H1 (cell line): ENCODE data around the gene NOS1AP. TPM values are rescaled to one million over a fixed set of nuclear protein-coding genes. Genes with fewer than 3 reads are reported as not detected.

Source experiments
- CTCF ChIA-PET: fragments of 300-600 bp; sonication (Branson Sonifier 250); formaldehyde crosslinking; loops from one replicate; lab custom pipeline; 2021; ENCODE audit not compliant: partially characterized antibody; lab: Charles Lee
- POLR2A ChIA-PET: fragments of 300-600 bp; sonication (Branson Sonifier 250); formaldehyde crosslinking; loops from one replicate; lab custom pipeline; 2021; ENCODE audit warnings: inconsistent platforms; ENCODE audit not compliant: partially characterized antibody; lab: Charles Lee
- DNase-seq, 2 experiments: peaks; one replicate each; pipeline versions ENCODE4 v3.0.0 to v3.0.0-alpha.2; 2010 to 2022; ENCODE audit warnings: low spot score in 2 of 2, low read depth in 1 of 2, mixed read lengths in 1 of 2
- FAIRE-seq: peaks from 2 replicates; lab custom pipeline; 2011; peaks lifted over from hg19 to GRCh38; lab: Jason Lieb, UNC
- H2AFZ ChIP-seq: 2 replicates; pipeline ENCODE4 v1.8.1; 2012; ENCODE audit warnings: low read length, inconsistent platforms
- H2AK5ac ChIP-seq: 2 replicates; pipeline ENCODE4 v1.6.1; 2013; ENCODE audit warnings: low read depth, low read length
- H2BK120ac ChIP-seq: replicated peaks from 2 replicates; pipeline ENCODE3; 2013; ENCODE audit warnings: low read depth, low read length, inconsistent platforms
- H2BK12ac ChIP-seq: 2 replicates; pipeline ENCODE4 v1.6.1; 2013; ENCODE audit warnings: low read depth, low read length
- H2BK15ac ChIP-seq: 2 replicates; pipeline ENCODE4 v1.6.1; 2013; ENCODE audit warnings: low read length
- H2BK20ac ChIP-seq: 2 replicates; pipeline ENCODE4 v1.6.1; 2013; ENCODE audit warnings: low read length
- H2BK5ac ChIP-seq: 2 replicates; pipeline ENCODE4 v1.6.1; 2013; ENCODE audit warnings: low read depth, low read length
- H3K14ac ChIP-seq: 2 replicates; pipeline ENCODE4 v1.6.1; 2013; ENCODE audit warnings: inconsistent platforms; ENCODE audit not compliant: insufficient read length
- H3K18ac ChIP-seq: 2 replicates; pipeline ENCODE4 v1.6.1; 2013; ENCODE audit warnings: low read length; ENCODE audit errors: extremely low read depth
- H3K23ac ChIP-seq: 2 replicates; pipeline ENCODE4 v1.6.1; 2013; ENCODE audit warnings: inconsistent platforms; ENCODE audit not compliant: insufficient read length
- H3K23me2 ChIP-seq: 2 replicates; pipeline ENCODE4 v1.6.1; 2013; ENCODE audit warnings: low read depth, low read length
- H3K27ac ChIP-seq: 2 replicates; pipeline ENCODE4 v1.6.1; 2011; ENCODE audit warnings: low read depth, low read length, inconsistent platforms
- H3K27me3 ChIP-seq, 4 experiments: replicated peaks in 1 of 4; 1 replicate in 1 of 4; 2 replicates in 3 of 4; pipeline versions ENCODE4 v1.6.1 to v1.8.1; 2011 to 2013; ENCODE audit warnings: low read length in 3 of 4, mild to moderate bottlenecking in 3 of 4, inconsistent platforms in 2 of 4, mixed read lengths in 2 of 4, moderate library complexity in 1 of 4; ENCODE audit not compliant: control insufficient read depth in 3 of 4, insufficient read depth in 3 of 4; ENCODE audit errors: extremely low read depth in 1 of 4
- H3K36me3 ChIP-seq, 4 experiments: 2 replicates each; pipeline versions ENCODE4 v1.6.1 to v1.8.1; 2011 to 2013; ENCODE audit warnings: mild to moderate bottlenecking in 4 of 4, low read length in 3 of 4, moderate library complexity in 2 of 4, control low read depth in 1 of 4, inconsistent platforms in 1 of 4; ENCODE audit not compliant: insufficient read depth in 4 of 4, control insufficient read depth in 2 of 4
- H3K4ac ChIP-seq: replicated peaks from 2 replicates; pipeline ENCODE3; 2013; ENCODE audit warnings: low read length, low read depth, mixed read lengths, inconsistent platforms; ENCODE audit not compliant: insufficient read length
- H3K4me1 ChIP-seq, 4 experiments: replicated peaks in 1 of 4; 1 replicate in 1 of 4; 2 replicates in 3 of 4; pipeline versions ENCODE4 v1.6.1 to v1.8.1; 2011 to 2013; ENCODE audit warnings: low read length in 3 of 4, inconsistent platforms in 2 of 4, mixed read lengths in 1 of 4; ENCODE audit not compliant: insufficient read depth in 4 of 4, control insufficient read depth in 3 of 4
- H3K4me2 ChIP-seq, 2 experiments: 2 replicates each; pipeline versions ENCODE4 v1.6.1 to v1.8.1; 2011 to 2013; ENCODE audit warnings: low read depth in 2 of 2, low read length in 2 of 2, control low read depth in 1 of 2, inconsistent platforms in 1 of 2, mild to moderate bottlenecking in 1 of 2; ENCODE audit not compliant: insufficient read depth in 1 of 2
- H3K4me3 ChIP-seq, 4 experiments: fragments of 200-600, 300-600 bp in 1 of 4; sonication (generic), shearing (Covaris generic), sonication (Bioruptor Twin) in 1 of 4; 2 replicates each; pipeline versions ENCODE4 v1.5.1 to v1.8.1; 2011 to 2016; ENCODE audit warnings: low read length in 4 of 4, low read depth in 3 of 4, control low read depth in 2 of 4, inconsistent platforms in 2 of 4, mild to moderate bottlenecking in 2 of 4, mixed read lengths in 1 of 4, moderate library complexity in 1 of 4; ENCODE audit not compliant: insufficient read depth in 2 of 4; ENCODE audit errors: extremely low read depth in 1 of 4
- H3K56ac ChIP-seq: replicated peaks from 2 replicates; pipeline ENCODE3; 2013; ENCODE audit warnings: low read depth, mild to moderate bottlenecking, mixed read lengths, low read length, inconsistent platforms; ENCODE audit not compliant: insufficient read length
- H3K79me1 ChIP-seq: 2 replicates; pipeline ENCODE4 v1.6.1; 2013; ENCODE audit warnings: low read depth, low read length, control low read depth
- H3K79me2 ChIP-seq, 2 experiments: 2 replicates each; pipeline versions ENCODE4 v1.6.1 to v1.8.1; 2012 to 2013; ENCODE audit warnings: low read length in 2 of 2, mild to moderate bottlenecking in 2 of 2, inconsistent platforms in 1 of 2; ENCODE audit not compliant: insufficient read depth in 2 of 2, control insufficient read depth in 1 of 2
- H3K9ac ChIP-seq, 4 experiments: replicated peaks in 1 of 4; 1 replicate in 1 of 4; 2 replicates in 3 of 4; pipeline versions ENCODE4 v1.6.1 to v1.8.1; 2011 to 2013; ENCODE audit warnings: low read depth in 3 of 4, low read length in 3 of 4, control low read depth in 2 of 4, mild to moderate bottlenecking in 2 of 4, moderate library complexity in 2 of 4, inconsistent platforms in 1 of 4; ENCODE audit errors: extremely low read depth in 1 of 4
- H3K9me3 ChIP-seq, 2 experiments: 2 replicates each; pipeline versions ENCODE4 v1.6.1 to v1.8.1; 2012 to 2013; ENCODE audit warnings: mild to moderate bottlenecking in 2 of 2, moderate library complexity in 2 of 2, control low read depth in 1 of 2, inconsistent platforms in 1 of 2, low read depth in 1 of 2, low read length in 1 of 2, mixed read lengths in 1 of 2; ENCODE audit not compliant: insufficient read depth in 2 of 2
- H4K20me1 ChIP-seq, 2 experiments: replicated peaks in 1 of 2; 2 replicates each; pipeline versions ENCODE3 to v1.8.1; 2011 to 2013; ENCODE audit warnings: inconsistent platforms in 2 of 2, low read length in 2 of 2, mild to moderate bottlenecking in 1 of 2; ENCODE audit not compliant: insufficient read depth in 2 of 2, control insufficient read depth in 1 of 2
- H4K5ac ChIP-seq: 2 replicates; pipeline ENCODE4 v1.6.1; 2013; ENCODE audit warnings: low read length, low read depth, mixed read lengths, inconsistent platforms; ENCODE audit not compliant: insufficient read length
- H4K8ac ChIP-seq: 2 replicates; pipeline ENCODE4 v1.8.0; 2013; ENCODE audit warnings: mild to moderate bottlenecking, moderate library complexity, low read length, inconsistent platforms; ENCODE audit not compliant: insufficient read depth; ENCODE audit errors: extremely low read depth
- H4K91ac ChIP-seq: replicated peaks from 2 replicates; pipeline ENCODE3; 2013; ENCODE audit warnings: low read length, mixed read lengths, inconsistent platforms; ENCODE audit not compliant: insufficient read length
- CBX5 ChIP-seq: fragments of 300-800, 300-1000 bp; sonication (generic); IDR thresholded peaks from 2 replicates; pipeline ENCODE4 v1.7.1; 2016; ENCODE audit warnings: antibody characterized with exemption, low read length, low read depth
- EZH2 ChIP-seq: fragments of 200-600 bp; sonication (generic); IDR thresholded peaks from 2 replicates; pipeline ENCODE4 v1.7.1; 2012; ENCODE audit warnings: low read depth, mild to moderate bottlenecking, moderate library complexity, low read length, inconsistent platforms; ENCODE audit not compliant: severe bottlenecking
- RBBP5 ChIP-seq: IDR thresholded peaks from 2 replicates; pipeline ENCODE4 v1.7.1; 2012; ENCODE audit warnings: low read depth, mild to moderate bottlenecking, inconsistent platforms, low read length, moderate library complexity, borderline replicate concordance
- SRF ChIP-seq: IDR thresholded peaks from 2 replicates; pipeline ENCODE4 v1.6.1; 2011; ENCODE audit warnings: mild to moderate bottlenecking, low read depth, low read length, moderate library complexity
- SUZ12 ChIP-seq: fragments of 200-600 bp; sonication (generic); IDR thresholded peaks from 2 replicates; pipeline ENCODE4 v1.6.1; 2012; ENCODE audit warnings: mild to moderate bottlenecking, inconsistent platforms, low read length, moderate library complexity, mixed read lengths
- WGBS, 2 experiments: shearing (Covaris generic) in 1 of 2; methylation state at CpG; one replicate each; pipeline versions ENCODE4 v1.1.6 to v1.1.7; 2013 to 2015; ENCODE audit warnings: low lambda C conversion rate in 2 of 2, mixed read lengths in 2 of 2, inconsistent platforms in 1 of 2, low coverage in 1 of 2, missing lambda C conversion rate in 1 of 2; ENCODE audit not compliant: insufficient replicate concordance in 2 of 2, insufficient coverage in 1 of 2, insufficient read length in 1 of 2; ENCODE audit errors: extremely low coverage in 1 of 2, missing lambda C conversion rate in 1 of 2; 5-methylcytosine and 5-hydroxymethylcytosine counted together
- polyA plus RNA-seq, 7 experiments: library from polyadenylated mRNA; depleted of rRNA in 3 of 7; stranded (reverse) in 5 of 7; unstranded in 2 of 7; fragments of >200 nt in 5 of 7; fragments of 200-250 nt in 2 of 7; gene quantifications; 1 replicate in 5 of 7; 2 replicates in 1 of 7; 4 replicates in 1 of 7; pipeline versions ENCODE4 v1.2.1 to v1.2.3, GENCODE V29; 2011 to 2013; ENCODE audit warnings: missing spikeins in 2 of 7, mixed read lengths in 2 of 7
- total RNA-seq: library from RNA; stranded (reverse); fragmentation: NEBNext Ultra II Directional; extraction: Animal tissue kit (Norgen Biotek cat#: 25700); gene quantifications from 2 replicates; pipeline ENCODE4 v1.2.1, GENCODE V29; 2021

Gene NOS1AP
- total and polyA plus RNA-seq, 2 of the 8 experiments (the other 6 are each of a cell fraction or from before 2014, with no cell fraction given) = 2.4 to 12.1 TPM

DNA sequence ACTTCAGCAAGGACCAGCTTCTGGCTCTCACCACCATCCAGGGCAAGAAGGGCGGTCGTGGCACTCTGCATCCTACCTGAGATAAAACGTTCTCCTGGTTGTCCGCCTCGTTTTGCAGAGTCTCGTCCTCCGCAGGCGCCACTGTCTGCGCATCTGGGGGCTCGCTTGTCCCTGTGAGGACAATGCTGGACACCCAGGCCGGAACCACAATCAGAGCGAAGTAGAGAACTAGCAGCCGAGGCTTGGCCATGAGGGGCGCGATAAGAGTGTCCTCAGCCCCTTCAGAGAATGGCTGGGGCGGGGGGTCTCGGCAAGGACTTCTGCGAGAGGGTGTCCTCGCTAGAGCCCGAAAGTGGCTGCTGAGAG lies 46.3 kb upstream of the NOS1AP start:
- no peak overlapping the region for H3K23ac ChIP-seq
- peak overlapping the region; percentile 75; the same call in 1 of the 2 replicates for H2BK15ac ChIP-seq
- no peak overlapping the region for H2BK5ac ChIP-seq
- H3K36me3 ChIP-seq = no peaks in the 10 kb centered on the region
- peak overlapping the region; percentile 74 to 83 for H3K4me2 ChIP-seq
- H3K27me3 ChIP-seq = peaks cover 1 to 30% (median 23%) of the 10 kb centered on the region in 4 experiments
- FAIRE-seq = no peak
- 42% methylated on average over 20 of the region's 20 CpGs; no CpG with 5 or more reads in 1 of the 2 experiments for WGBS, 2 experiments
- peaks cover 4 to 11% (median 8%) of the 10 kb centered on the region in 4 experiments for H3K4me1 ChIP-seq
- H2BK12ac ChIP-seq = no peak overlapping the region; the same call in 1 of the 2 replicates
- H3K4ac ChIP-seq = no peak overlapping the region
- DNase-seq = no peak
- H4K8ac ChIP-seq = peak overlapping the region; percentile 91
- peaks cover 10% of the 10 kb centered on the region for H3K23me2 ChIP-seq
- no peak overlapping the region for H4K5ac ChIP-seq
- H4K91ac ChIP-seq = peak overlapping the region; percentile 45
- no peak overlapping the region for H2BK120ac ChIP-seq
- H2AFZ ChIP-seq = peak overlapping the region; percentile 81; the same call in 1 of the 2 replicates
- H3K56ac ChIP-seq = no peak overlapping the region
- peaks cover 0 to 3% of the 10 kb centered on the region in 2 experiments for H4K20me1 ChIP-seq
- POLR2A ChIA-PET = interaction anchor here (1.3 to 1.8 kb wide), 3 partner anchors 11 to 108 kb away, joined by 3 to 4 read pairs (median 3); no protein-coding TSS in a partner anchor
- no peaks in the 10 kb centered on the region for H3K9me3 ChIP-seq
- H3K79me1 ChIP-seq = no peaks in the 10 kb centered on the region
- CTCF ChIA-PET = interaction anchor here (1.0 to 2.7 kb wide), 9 partner anchors 9 to 231 kb away, joined by 3 to 22 read pairs (median 6); no protein-coding TSS in a partner anchor
- no peaks in the 10 kb centered on the region for H3K79me2 ChIP-seq
- H2BK20ac ChIP-seq = no peak overlapping the region
- H3K14ac ChIP-seq = no peak overlapping the region
- no peak overlapping the region for H3K27ac ChIP-seq
- H3K4me3 ChIP-seq = peak overlapping the region; percentile 59 to 81 (median 68)
- peak overlapping the region; percentile 83 for H3K18ac ChIP-seq
- peak overlapping the region in 2 of 4 experiments; percentile 3 to 25; a peak in 4 of 7 replicates for H3K9ac ChIP-seq
- TF ChIP-seq RBBP5 (no peak), SUZ12 (no peak), CBX5 (no peak), EZH2 (peak; percentile 29), SRF (no peak)
- H2AK5ac ChIP-seq = no peak overlapping the region
